NCI-H524 (cell line): ENCODE results near the gene KSR1.
A peak's percentile ranks its signal among the peaks of the same experiment; 100 is the strongest.

Experiments used
- DNase-seq, 2 experiments: peaks; one replicate each; lab custom pipeline; 2025; lab: John Stamatoyannopoulos, UW

The KSR1 gene

GRCh38 chr17:27550974-27551505, 94.8 kb downstream of the KSR1 start:
- peak; percentile 21 to 40 for DNase-seq

- DNase-seq, result no peak
These were observed 95.5 kb downstream of the KSR1 start for GRCh38 chr17:27551701-27552248.

GRCh38 chr17:27552276-27552732, 96.1 kb downstream of the KSR1 start:
- DNase-seq, result no peak

GRCh38 chr17:27553019-27553511, 96.8 kb downstream of the KSR1 start:
- DNase-seq, result peak; percentile 60 to 82

GRCh38 chr17:27554152-27554551, 97.9 kb downstream of the KSR1 start:
- no peak for DNase-seq

GRCh38 chr17:27554911-27555310, 98.7 kb downstream of the KSR1 start:
- DNase-seq, result no peak

GRCh38 chr17:27555339-27555738, 99.1 kb downstream of the KSR1 start:
- no peak for DNase-seq

- DNase-seq, result no peak
These were observed 102.1 kb downstream of the KSR1 start for GRCh38 chr17:27558341-27558740.

GRCh38 chr17:27558842-27559505, 102.7 kb downstream of the KSR1 start:
- no peak for DNase-seq

GRCh38 chr17:27559506-27560481, 103.5 kb downstream of the KSR1 start:
- peak; percentile 28 to 51 for DNase-seq

GRCh38 chr17:27560668-27561067, 104.4 kb downstream of the KSR1 start:
- peak in 1 of 2 experiments; percentile 24 for DNase-seq

GRCh38 chr17:27562777-27563455, 106.7 kb downstream of the KSR1 start:
- DNase-seq, result no peak

GRCh38 chr17:27563532-27563931, 107.3 kb downstream of the KSR1 start:
- DNase-seq, result no peak

GRCh38 chr17:27564463-27564862, 108.2 kb downstream of the KSR1 start:
- no peak for DNase-seq

- DNase-seq, result no peak
These were observed 109.8 kb downstream of the KSR1 start for GRCh38 chr17:27565874-27566670.

- no peak for DNase-seq
These were observed 110.7 kb downstream of the KSR1 start for GRCh38 chr17:27566671-27567562.

- no peak for DNase-seq
These were observed 111.3 kb downstream of the KSR1 start for GRCh38 chr17:27567563-27567859.

GRCh38 chr17:27568216-27568615, 112.0 kb downstream of the KSR1 start:
- DNase-seq, result no peak

- no peak for DNase-seq
These were observed 112.6 kb downstream of the KSR1 start for GRCh38 chr17:27568811-27569210.

GRCh38 chr17:27569257-27569722, 113.0 kb downstream of the KSR1 start:
- peak in 1 of 2 experiments; percentile 43 for DNase-seq
